Esophagus (tissue), 2 donors: ENCODE results near the gene LKAAEAR1. TPM values are rescaled to one million over a fixed set of nuclear protein-coding genes. Genes with fewer than 3 reads are reported as not detected.

Experiments used
- H3K27ac ChIP-seq, 2 donors: one replicate each; pipeline ENCODE4 v1.5.1; 2013; ENCODE audit warnings: low read depth in 2 of 2, mild to moderate bottlenecking in 2 of 2, inconsistent platforms in 1 of 2, low read length in 1 of 2, moderate library complexity in 1 of 2
- H3K27me3 ChIP-seq, 2 donors: one replicate each; pipeline ENCODE4 v1.6.1; 2013; ENCODE audit warnings: low read length in 2 of 2, control low read depth in 1 of 2, mild to moderate bottlenecking in 1 of 2; ENCODE audit not compliant: insufficient read depth in 2 of 2, control insufficient read depth in 1 of 2
- H3K36me3 ChIP-seq, 2 donors: one replicate each; pipeline ENCODE4 v1.6.1; 2013; ENCODE audit warnings: low read length in 1 of 2; ENCODE audit not compliant: control insufficient read depth in 2 of 2, insufficient read depth in 2 of 2
- H3K4me1 ChIP-seq, 2 donors: one replicate each; pipeline ENCODE4 v1.6.1; 2013; ENCODE audit warnings: low read length in 1 of 2; ENCODE audit not compliant: control insufficient read depth in 2 of 2, insufficient read depth in 2 of 2
- H3K4me3 ChIP-seq, 2 donors: one replicate each; pipeline ENCODE4 v1.5.1; 2013; ENCODE audit warnings: low read length in 2 of 2, mild to moderate bottlenecking in 2 of 2, low read depth in 1 of 2, moderate library complexity in 1 of 2
- H3K9me3 ChIP-seq, 2 donors: one replicate each; pipeline ENCODE4 v1.6.1; 2013; ENCODE audit warnings: mild to moderate bottlenecking in 2 of 2, low read depth in 1 of 2, low read length in 1 of 2, moderate library complexity in 1 of 2; ENCODE audit not compliant: control insufficient read depth in 2 of 2, insufficient read depth in 1 of 2
- WGBS, 2 donors: extraction: QIAGEN DNeasy Blood & Tissue Kit; methylation state at CpG; one replicate each; pipeline ENCODE4 v1.1.7; 2013; 5-methylcytosine and 5-hydroxymethylcytosine counted together
- polyA plus RNA-seq, 2 donors: library from polyadenylated mRNA; stranded (reverse); fragments of 200-250 nt; gene quantifications; one replicate each; pipeline ENCODE4 v1.2.3, GENCODE V29; 2013
- donor health status: healthy with polysubstance abuse.
- donor health status: Bipolar disorder and iron deficiency.

LKAAEAR1 gene
- polyA plus RNA-seq, 2 donors, result 0.09 TPM; not detected in 1

DNA sequence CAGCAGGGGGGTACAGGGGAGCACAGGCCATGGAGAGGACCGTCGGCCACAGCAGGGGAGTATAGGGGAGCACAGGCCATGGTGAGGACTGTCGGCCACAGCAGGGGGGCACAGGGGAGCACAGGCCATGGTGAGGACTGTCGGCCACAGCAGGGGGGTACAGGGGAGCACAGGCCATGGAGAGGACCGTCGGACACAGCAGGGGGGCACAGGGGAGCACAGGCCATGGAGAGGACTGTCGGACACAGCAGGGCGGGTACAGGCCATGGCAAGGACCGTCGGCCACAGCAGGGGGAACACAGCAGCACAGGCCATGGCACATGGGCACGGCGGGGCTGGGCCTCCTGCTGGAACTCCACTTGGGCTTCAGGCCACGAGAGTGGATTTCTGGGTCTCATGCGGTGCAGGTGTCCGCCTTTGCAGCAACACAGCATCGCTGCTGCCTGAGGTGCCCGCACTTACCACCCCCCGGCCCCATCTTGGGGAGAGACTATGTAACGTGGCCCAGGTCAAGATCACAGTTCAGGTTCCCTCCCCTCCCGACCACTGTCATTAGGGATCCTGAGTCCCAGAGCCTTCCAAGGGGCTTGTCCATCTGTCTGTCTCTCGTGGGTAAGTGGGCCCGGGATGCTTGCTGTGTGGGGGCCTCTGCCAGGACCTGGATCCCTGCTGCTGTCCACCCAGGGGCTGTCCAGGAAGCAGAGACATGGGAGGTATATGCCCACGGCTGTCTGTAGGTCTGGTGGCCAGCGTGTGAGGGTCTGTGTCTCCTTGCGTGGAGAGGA lies 20.7 kb upstream of the LKAAEAR1 start:
- Histone ChIP-seq H3K27me3 (peaks cover 0 to 12% of the 10 kb centered on the region in 2 donors), H3K9me3 (no peaks in the 10 kb centered on the region), H3K27ac (no peak overlapping the region), H3K4me1 (peaks cover 0 to 3% of the 10 kb centered on the region in 2 donors), H3K4me3 (no peak overlapping the region), H3K36me3 (no peaks in the 10 kb centered on the region)
- WGBS, 2 donors, result 83 to 84% methylated on average over 23 to 25 of the region's 25 CpGs

DNA sequence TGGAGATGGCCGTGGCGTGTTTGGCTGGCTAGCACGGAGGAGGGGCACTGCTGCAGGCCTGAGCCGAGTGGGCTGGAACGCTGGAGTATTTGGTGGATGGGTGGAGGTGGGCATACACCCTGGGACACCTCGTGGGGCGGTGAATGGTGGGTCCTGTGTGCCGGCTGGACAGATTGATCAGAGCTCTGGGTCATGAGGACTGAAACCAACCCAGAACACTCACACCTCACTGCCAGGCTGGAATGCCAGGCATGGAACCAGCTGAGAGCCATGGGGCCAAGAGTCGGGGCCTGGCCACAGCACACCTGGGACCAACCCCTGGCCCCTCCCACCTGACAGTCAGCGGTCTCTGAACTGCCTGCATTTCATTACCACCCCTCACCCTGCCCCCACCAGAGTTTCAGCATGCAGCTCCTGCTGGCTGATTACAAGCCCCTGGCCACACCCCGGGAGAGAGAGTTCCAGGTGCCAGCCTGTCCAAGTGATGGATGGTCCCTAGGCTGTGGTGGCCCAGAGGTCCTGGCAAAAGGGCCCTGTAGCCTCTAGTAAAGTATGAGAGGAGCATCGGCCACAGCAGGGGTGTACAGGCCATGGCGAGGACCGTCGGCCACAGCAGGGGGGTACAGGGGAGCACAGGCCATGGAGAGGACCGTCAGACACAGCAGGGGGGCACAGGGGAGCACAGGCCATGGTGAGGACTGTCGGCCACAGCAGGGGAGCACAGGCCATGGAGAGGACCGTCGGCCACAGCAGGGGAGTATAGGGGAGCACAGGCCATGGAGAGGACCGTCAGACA lies 19.9 kb upstream of the LKAAEAR1 start:
- WGBS, 2 donors, result 66% methylated on average over 20 of the region's 20 CpGs
- no peaks in the 10 kb centered on the region for H3K36me3 ChIP-seq
- no peak overlapping the region for H3K4me3 ChIP-seq
- H3K27ac ChIP-seq, result no peak overlapping the region
- H3K9me3 ChIP-seq, result no peaks in the 10 kb centered on the region
- peaks cover 0 to 12% of the 10 kb centered on the region in 2 donors for H3K27me3 ChIP-seq
- H3K4me1 ChIP-seq, result peaks cover 0 to 3% of the 10 kb centered on the region in 2 donors

DNA sequence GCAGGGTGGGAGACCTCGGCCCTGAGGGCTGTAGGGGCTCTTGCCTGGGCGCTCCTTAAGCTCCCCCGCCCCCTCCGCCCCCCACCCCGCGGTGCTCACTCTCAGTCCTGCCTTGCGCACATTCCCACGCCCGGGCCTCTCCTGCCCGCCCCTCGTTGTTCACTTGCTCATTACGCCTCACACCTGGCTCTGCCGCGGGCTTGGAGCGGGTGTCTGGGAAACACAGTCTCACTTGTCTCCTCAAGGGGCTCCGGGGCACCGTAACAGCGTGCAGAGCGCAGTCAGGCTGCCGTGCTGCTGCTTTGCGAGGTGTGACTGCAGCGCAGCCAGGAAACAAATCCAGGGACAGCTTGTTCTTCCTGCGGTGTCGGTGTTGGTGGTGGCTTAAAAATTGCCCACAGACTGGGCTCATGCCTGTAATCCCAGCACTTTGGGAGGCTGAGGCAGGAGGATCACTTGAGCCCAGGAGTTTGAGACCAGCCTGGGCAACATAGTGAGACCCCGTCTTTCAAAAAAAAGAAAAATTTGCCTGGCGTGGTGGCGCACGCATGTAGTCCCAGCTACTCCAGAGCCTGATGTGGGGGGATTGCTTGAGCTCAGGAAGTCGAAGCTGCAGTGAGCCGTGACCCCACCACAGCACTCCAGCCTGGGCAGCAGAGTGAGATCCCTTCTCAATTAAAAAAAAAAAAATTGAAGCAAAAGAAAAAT lies 18.6 kb upstream of the LKAAEAR1 start:
- Histone ChIP-seq H3K27me3 (peaks cover 0 to 10% of the 10 kb centered on the region in 2 donors), H3K9me3 (no peaks in the 10 kb centered on the region), H3K4me1 (peaks cover 0 to 3% of the 10 kb centered on the region in 2 donors), H3K36me3 (no peaks in the 10 kb centered on the region), H3K27ac (no peak overlapping the region), H3K4me3 (peak overlapping the region in 1 of 2 donors; percentile 29)
- WGBS, 2 donors, result 20 to 21% methylated on average over 28 to 30 of the region's 30 CpGs

DNA sequence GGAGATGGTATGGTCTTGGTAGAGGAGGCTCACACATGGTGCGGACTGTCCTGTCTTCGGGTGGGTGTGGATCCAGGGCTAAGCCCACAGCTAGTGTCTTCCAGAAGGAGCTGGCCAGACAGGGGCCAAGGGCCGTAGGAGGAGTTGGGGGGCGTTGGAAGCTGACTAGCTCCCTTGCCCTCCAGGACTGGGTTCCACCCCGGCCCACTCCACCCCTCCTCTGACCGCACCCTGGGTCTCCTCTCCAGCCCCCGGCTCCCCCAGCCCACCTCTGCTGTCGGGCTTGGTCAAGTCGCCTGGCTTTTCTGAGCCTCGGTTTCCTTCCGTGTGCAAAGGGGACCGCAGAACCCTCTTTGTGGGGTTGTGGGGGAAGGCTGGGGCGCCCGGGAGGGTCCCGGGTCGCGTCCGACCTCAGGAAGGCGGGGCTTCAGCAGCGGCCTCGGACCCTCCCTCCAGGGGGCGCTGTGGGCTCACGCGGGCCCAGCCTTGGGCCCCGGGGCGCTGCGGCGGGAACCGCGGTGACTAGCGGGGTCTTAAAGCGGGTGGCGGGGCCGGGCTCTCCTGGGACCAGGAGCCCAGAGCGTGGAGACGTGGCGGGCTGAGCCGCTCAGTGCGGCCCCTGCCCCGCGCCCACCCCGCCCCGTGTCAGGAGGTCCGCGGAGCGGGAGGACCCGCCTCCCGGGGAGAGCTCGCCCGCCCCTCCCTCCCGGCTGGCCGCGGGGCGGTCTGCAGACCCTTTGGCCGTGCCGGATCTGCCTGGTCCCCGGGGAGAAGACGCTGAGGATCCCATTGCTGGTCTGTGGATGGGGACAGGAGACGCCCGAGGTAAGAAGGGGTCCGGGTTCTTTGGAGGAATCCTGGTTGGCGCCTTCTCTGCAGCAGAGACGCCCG lies 17.8 kb upstream of the LKAAEAR1 start:
- no peaks in the 10 kb centered on the region for H3K9me3 ChIP-seq
- peaks cover 0 to 10% of the 10 kb centered on the region in 2 donors for H3K27me3 ChIP-seq
- WGBS, 2 donors, result 6 to 9% methylated on average over 53 to 64 of the region's 64 CpGs
- peaks cover 0 to 3% of the 10 kb centered on the region in 2 donors for H3K4me1 ChIP-seq
- no peaks in the 10 kb centered on the region for H3K36me3 ChIP-seq
- H3K27ac ChIP-seq, result no peak overlapping the region
- peak overlapping the region in 1 of 2 donors; percentile 29 for H3K4me3 ChIP-seq

DNA sequence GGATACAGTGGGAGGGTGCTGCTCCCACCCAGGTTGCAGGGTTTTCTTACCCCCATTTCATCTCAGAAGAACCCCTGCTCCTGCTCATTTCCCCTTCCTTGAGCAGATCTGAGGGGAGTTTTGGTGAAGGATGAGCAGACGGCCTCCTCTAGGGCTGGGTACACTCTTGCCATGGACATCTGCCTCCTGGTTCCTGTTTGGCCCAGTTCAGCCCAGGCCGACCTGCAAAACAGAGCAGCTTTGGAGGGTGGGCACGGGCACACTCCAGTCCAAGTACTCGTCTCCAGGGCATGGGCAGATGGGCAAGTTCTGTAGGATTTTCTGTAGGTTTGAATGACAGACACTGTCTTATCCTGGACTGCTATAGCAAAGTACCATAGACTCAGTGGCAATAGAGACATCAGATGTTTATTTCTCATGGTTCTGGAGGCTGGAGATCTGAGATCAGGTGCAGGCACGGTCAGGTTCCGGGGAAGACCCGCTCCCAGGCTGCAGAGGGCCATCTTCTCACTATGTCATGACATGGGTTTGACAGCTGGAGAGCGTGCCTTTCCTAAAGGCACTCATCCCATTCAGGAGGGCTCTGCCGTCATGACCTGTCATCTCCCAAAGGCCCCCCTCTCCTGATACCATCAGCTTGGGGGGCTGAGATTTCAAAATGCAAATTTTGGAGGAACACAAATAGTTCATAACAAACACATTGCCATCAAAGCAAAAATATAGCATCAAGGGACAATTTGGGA lies 16.9 kb upstream of the LKAAEAR1 start:
- Histone ChIP-seq H3K27ac (no peak overlapping the region), H3K36me3 (no peaks in the 10 kb centered on the region), H3K9me3 (no peaks in the 10 kb centered on the region), H3K27me3 (peaks cover 0 to 10% of the 10 kb centered on the region in 2 donors), H3K4me1 (peaks cover 0 to 3% of the 10 kb centered on the region in 2 donors), H3K4me3 (no peak overlapping the region)
- 84% methylated on average over 9 of the region's 9 CpGs for WGBS, 2 donors

DNA sequence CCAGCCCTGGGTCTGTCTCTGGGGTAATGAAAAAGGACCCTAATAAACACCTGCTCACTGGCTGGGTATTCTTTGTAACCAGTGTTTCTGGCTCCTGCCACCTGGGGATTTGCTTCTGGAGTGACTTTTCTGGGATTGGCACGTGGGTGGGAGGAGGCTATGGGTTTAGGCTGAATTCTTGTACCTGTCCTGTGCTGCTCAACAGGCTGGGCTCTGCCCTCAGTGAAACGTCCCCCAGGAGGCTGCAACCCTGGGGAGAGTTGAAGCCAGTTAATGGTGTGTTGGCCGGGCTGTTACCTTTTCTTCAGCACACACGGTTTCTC lies 16.3 kb upstream of the LKAAEAR1 start:
- H3K27me3 ChIP-seq, result peaks cover 0 to 10% of the 10 kb centered on the region in 2 donors
- H3K36me3 ChIP-seq, result no peaks in the 10 kb centered on the region
- 69 to 72% methylated on average over 4 of the region's 4 CpGs for WGBS, 2 donors
- no peaks in the 10 kb centered on the region for H3K9me3 ChIP-seq
- no peak overlapping the region for H3K4me3 ChIP-seq
- no peak overlapping the region for H3K27ac ChIP-seq
- H3K4me1 ChIP-seq, result peaks cover 0 to 3% of the 10 kb centered on the region in 2 donors

DNA sequence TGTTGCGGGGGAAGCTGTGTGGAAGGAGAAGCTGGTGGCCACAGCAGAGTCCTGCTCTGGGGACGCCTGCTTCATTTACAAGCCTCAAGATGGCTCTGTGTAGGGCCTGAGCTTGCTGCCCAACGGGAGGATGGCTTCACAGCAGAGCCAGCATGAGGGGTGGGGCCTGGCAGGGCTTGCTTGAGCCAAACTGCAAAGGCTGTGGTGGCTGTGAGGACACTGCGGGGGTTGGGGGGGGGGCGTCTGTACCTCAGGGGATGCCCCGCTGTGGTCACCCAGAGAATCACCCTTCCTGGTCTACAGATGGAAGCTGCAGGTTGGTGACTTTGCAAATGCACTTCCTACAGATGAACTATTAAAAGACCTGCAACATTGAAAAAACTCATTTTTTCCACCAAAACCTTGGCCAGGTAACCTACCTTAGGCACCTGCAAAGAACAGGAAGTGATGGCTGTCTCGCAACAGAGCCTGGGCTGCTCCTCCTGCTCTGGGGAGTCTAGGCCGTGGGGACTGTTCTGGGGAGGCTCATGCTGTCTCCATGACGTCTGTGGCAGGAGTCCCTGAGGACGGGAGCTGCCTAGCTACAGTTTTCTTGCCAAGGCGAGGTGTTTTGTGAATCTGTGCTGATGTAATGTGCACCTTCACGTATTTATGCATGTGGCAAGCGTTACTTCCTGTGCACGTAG lies 15.8 kb upstream of the LKAAEAR1 start:
- Histone ChIP-seq H3K27ac (no peak overlapping the region), H3K27me3 (peaks cover 0 to 10% of the 10 kb centered on the region in 2 donors), H3K36me3 (no peaks in the 10 kb centered on the region), H3K4me3 (no peak overlapping the region), H3K4me1 (peaks cover 0 to 3% of the 10 kb centered on the region in 2 donors), H3K9me3 (no peaks in the 10 kb centered on the region)
- 75 to 83% methylated on average over 14 of the region's 14 CpGs for WGBS, 2 donors

DNA sequence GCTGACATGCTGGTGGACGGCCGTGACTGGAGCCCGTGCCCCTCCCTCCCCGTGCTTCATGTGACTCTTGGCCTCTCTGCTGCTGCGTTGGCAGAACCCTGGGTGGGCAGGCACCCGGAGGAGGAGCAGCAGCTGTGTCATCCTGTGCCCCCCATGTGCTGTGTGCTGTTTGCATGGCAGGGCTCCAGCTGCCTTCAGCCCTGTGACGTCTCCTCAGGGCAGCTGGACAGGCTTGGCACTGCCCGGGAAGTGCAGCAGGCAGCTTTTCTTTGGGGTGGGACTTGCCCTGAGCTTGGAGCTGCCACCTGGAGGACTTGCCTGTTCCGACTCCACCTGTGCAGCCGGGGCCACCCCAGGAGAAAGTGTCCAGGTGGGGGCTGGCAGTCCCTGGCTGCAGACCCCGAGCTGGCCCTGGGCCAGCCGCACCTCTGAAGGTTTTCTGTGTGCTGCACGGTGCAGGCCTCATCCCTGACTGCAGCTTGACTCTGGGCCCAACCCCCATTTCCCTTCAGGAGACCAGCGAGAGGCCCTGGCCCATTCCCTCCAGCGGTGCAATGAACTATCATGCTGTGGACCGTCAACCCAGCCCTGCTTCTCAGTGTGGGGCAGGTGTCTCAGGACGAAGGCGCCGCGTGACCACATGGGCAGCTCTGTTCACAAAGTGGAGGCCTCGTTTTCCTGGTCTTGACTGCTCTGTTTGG lies 15.0 kb upstream of the LKAAEAR1 start:
- Histone ChIP-seq H3K9me3 (no peaks in the 10 kb centered on the region), H3K36me3 (no peaks in the 10 kb centered on the region), H3K4me3 (no peak overlapping the region), H3K27me3 (peaks cover 0 to 10% of the 10 kb centered on the region in 2 donors), H3K4me1 (peaks cover 0 to 3% of the 10 kb centered on the region in 2 donors), H3K27ac (no peak overlapping the region)
- 83 to 86% methylated on average over 21 of the region's 21 CpGs for WGBS, 2 donors
